NCI-H774 (cell line): ENCODE measurements around the gene SEPTIN2.
"Not testable (repeated sequence)": the region's sequence is repeated elsewhere in the genome, so short reads cannot be mapped to it uniquely, and the experiment has no call there.

Source experiments
- DNase-seq: peaks from one replicate; lab custom pipeline; 2025; lab: John Stamatoyannopoulos, UW

Gene SEPTIN2

DNA sequence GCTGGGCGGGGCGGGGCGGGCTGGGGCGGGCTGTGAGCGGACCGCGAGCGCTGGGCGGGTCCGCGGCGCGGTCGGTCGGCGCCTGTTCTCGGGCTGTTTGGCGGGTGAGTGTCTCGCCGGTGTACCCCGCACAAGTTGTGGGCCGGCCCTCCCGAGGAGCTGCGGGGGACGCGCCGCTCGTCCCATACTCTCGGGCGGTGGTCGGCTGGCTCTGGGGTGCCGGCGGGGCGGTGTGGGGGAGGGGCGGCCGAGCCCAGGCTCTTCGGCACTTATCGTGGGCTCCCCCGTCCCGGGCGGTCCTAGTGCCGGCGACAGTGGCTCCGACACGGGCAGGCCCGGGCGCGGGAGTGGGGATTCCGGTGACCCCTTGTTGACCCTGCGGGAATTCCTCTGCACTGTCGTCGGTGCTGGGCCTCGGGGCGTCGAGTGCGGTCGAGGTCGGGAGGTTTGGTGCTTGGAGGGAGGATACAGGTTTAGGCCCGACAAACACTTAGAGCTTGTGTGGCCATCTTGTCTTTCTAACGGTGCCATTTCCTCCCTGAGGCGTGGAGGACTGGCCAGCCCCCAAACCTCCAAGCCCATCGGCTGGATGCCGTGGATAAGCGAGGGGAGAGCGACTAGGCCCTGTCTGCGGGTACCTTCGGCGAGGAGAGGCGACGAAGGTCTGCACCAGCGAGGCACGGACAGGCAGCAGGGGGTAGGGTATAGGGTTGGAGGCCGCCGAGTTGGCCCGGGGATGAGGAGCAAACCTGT is at the start of gene SEPTIN2:
SEPTIN2 (plus strand) TSS at position 47 of the 753 bp plus-strand sequence. CDS start 8,308 bp downstream, outside the sequence.
- peak; percentile 63 for DNase-seq

DNA sequence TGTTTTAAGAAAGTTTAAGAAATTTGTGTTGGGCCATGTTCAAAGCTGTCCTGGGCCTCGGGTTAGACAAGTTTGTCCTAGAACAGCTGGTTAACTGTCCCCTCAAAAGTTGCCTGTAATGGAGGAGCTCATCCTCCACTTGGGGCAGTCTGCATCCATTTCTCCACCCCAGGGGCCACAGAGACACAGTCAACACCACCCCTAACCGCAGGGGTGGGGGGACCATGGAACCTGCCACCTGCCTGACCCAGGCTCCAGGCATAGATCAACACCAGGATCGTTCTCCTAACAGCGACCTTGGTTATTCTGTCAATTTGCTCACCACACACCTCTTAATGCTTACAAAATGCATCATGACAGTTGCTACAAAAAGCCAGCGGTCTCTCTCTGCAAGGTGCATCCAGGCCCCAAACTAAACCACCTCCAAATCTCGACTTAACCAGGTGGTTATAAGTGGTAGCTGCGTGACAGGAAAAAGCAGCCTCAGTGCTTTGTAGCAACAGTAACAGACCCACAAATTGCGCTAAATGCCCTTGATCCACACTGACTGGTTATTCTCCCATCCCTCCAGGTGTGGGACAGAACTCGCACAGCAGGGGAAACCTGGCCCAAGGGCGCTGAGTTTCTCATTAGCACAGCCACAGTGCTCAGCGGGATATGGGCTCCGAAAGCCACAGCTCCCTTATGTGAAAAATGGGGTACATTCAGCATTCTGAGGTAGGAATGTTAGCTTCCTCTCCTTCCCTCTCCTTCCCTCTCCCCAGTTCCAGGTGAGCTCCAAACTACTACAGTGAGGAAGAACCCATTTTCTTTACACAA is 48.3 kb upstream of the SEPTIN2 start:
- no peak for DNase-seq

DNA sequence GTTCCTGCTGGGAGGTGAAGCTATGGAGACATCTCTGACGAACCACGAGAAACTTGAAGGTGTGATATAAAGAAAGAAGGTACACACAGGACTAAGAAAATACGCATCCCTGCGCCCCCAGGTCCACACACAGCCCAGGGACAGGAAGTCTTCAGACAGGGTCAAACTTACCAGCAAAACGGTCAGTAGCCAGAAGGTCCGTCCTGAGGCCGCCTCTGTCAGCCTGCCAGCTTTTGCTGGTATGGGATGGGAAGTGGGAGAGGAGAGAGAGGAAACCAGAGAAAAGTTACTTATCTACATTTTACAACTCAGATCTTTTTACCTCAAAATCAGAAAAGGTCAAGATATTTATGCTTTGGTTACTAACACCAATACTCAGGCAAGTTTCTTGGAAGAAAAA is 47.4 kb upstream of the SEPTIN2 start:
- no peak for DNase-seq

- no peak for DNase-seq
These were observed 46.8 kb upstream of the SEPTIN2 start for GRCh38 chr2:241268716-241269445.

DNA sequence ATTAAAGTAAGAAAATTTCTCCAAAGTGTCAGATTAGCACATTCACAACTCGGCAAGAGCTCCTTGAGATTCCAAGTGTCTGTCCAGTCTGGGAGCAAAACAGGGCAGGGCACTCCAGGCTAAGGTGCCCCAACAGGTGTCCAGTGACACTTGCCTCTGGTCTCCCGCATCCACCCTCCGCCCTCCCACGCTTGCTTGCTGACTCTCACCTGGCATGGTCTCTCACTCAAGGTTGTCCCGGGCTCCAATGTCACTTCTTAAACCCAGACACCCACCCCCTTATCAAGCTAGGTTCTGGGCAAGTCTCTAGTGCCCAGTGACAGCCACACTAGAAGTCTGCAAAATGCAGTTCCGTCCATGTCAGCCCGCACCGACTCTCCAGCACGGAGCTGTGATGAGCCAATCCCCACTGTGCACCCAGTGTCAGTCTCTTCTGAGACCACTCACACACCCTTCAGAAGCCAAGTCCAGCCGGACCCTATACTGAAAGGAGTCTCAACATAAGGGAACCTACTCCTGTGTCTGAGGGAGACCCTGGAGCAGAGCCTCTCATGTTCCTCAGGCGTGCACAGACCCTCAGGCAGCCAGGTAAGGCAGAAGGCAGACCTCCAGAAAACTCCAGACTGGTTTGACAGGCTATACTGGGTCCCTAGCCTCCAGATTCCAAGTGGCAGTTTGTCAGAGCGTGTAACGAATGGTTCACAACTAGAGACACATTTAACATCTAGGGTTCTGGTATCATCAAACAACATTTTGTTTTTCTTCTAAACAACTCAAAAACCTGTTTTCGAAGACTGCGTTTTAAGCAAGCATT is 45.8 kb upstream of the SEPTIN2 start:
- no peak for DNase-seq

DNA sequence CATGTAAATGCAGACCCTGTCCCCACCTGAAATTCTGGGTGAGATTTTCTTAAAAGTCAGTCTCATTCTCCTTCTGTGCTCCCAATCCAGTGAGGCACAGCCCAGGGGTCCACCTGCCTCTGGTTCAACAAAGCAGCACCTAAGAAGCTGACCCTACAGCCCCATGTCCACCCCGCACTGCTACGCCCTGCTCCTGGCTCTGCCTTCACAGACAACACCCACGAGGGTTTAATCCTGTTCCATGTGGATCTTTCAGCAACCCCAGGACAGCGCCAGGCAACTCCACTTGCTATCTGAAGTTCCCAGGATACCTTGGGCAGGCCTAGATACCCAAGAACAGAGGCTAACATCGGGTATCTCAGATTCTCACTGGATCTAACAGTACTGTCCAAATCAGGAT is 45.2 kb upstream of the SEPTIN2 start:
- no peak for DNase-seq

DNA sequence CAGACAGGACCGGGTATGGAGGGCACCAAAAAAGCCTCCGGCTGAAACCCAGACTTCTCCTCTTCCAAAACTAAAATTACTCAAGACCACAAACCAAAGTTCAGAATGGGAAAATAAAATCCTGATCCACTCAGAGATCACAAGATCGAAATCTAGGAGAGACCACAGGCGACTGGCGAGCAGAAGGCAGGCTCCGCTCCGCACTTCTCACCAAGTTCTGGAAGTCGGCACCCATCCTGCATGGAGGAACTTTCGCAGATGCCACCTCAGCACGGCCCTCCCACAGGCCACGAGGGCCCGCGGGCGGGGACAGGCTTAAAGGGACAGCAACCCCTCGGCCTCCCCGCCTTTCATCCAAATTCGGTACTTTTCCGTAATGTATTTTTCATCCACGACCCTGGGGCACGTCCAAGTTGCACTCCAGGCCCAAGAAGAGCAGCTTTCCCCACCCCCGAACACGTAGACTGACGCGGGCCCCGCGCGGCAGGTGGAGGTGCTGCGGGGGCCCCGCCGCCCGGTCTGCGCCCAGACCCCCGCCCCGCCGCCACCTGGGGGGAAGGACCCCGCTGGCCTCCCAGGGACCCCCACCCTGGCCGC is 43.9 kb upstream of the SEPTIN2 start:
- no peak for DNase-seq

DNA sequence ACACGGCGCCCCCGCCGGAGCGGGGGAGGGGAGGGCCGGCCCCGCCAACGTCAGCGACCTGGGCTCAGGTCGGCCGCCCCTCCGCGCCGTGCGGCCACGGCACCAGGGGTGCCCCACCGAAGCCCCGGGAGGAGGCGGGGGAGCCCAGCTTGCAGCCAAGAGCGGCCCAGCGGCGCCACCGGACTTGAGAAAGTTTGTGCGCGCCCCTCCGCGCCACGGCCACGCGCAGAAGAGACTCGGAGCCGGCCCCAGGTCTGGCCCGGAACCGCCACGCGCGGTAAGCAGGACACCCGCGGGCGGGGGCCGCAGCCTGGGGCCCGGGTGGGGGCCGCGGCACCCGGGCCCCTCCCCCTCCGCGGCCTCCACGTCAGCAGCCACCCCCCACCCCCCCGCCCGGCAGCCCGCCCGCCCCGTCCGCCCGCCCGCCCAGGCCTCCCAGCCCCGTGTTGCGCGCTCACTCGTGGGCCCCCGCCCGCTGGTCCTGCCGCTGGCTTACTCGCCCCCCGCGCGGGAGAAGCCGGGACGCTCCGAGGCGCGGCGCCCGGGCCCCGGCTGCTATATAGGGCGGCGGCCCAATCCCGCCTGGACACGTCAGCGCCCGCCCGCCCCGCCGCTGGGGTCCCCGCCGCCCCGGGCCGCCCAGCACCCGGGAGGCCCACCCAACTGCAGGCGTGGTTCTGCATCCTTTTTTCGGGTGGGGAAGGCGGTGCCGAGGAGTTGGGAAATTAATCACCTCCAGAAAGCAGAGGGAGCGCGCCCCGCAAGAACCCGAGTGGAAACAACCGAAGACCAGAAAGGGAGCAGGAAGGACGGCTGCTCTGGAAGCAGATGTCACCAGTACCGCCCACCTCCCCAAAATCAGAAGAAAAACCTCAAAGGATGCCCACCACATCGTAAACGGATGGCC is 43.2 kb upstream of the SEPTIN2 start:
- peak; percentile 4 for DNase-seq

- no peak for DNase-seq
These were observed 42.3 kb upstream of the SEPTIN2 start for GRCh38 chr2:241273210-241274020.

DNA sequence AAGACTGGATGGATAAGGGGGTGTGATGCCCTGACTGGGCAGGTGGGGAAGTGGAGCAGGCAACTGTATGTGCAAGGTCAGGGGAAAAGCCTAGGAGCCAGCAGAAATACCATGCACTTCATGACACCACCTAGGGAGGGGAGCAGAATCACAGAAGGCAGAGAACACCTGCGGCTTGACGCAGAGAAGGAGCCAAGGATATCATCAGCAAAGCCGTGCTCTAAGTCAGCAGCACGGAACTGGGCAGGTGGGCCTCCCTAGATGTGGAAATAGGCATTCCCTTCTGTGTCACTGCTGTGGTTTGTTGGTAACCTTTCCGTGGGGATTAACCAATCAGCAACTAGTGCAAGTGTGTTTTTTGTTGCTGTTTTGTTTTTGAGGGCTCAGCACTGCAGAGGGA is 41.6 kb upstream of the SEPTIN2 start:
- DNase-seq = no peak

- no peak for DNase-seq
These were observed 40.2 kb upstream of the SEPTIN2 start for GRCh38 chr2:241275504-241275903.

DNA sequence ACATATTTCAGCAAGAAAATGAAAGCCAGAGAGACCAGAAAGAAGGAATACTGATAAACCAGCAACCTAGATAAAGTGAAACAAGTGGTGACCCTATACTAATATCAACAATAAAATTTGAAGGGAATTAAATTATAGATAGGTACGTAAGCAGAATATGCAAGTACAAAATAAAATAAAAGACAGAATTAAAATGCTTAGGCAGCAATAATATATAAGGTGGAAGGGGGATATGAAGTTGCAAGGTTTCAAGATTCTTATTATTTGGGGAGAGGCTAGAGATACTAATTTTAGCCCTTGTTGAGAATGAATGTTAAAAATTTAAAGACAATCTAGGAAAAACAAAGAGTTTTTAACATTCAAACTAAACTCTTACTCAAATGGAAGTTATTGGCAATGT is 39.8 kb upstream of the SEPTIN2 start:
- no peak for DNase-seq

DNA sequence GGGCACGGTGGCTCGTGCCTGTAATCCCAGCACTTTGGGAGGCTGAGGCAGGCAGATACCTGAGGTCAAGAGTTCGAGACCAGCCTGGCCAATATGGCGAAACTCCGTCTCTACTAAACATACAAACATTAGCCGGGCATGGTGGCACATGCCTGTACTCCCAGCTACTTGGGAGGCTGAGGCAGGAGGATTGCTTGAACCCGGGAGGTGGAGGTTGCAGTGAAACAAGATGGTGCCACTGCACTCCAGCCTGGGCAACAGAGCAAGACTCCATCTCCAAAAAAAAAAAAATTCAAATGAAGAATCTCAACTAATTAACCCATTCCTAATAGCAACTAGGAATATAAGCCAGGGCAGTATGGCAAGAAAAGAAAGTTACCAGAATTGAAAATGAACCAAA is 37.4 kb upstream of the SEPTIN2 start:
- DNase-seq = not testable (repeated sequence)

GRCh38 chr2:241279413-241279812 is 36.3 kb upstream of the SEPTIN2 start:
- DNase-seq = no peak

DNA sequence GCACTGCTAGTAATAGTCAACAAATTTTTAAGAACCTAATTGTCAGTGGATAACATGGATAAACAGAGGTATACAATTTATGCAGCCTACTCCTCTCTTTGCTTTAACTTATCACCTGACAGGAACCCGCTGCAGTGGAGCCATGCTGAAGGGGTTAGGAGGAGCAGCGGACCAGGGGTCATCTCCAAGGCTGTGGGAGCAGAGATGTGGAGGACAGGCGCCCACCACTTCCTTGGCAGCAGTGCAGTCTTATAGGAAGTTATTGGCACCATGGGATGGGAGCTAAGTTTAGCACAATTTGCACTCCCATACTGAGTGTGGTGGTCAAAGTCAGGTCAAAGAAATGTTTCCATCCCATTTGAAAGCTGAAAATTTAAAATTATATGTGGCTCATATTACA is 35.9 kb upstream of the SEPTIN2 start:
- no peak for DNase-seq

- no peak for DNase-seq
These were observed 35.4 kb upstream of the SEPTIN2 start for GRCh38 chr2:241280291-241280690.

DNA sequence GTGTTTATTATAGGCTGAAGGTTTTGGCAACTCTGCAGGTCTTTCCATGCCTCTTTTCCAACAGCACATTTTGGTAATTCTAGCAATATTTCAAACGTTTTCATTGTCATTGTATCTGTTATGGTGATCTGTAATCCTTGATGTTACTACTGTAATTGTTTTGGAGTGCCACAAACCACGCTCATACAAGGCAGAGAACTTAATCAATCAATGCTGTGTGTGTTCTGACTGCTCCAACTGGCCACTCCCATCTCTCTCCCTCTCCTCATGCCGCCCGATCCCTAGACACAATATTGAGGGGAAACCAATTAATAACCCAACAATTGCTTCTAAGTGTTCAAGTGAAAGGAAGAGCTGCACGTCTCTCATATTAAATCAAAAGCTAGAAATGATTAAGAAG is 33.2 kb upstream of the SEPTIN2 start:
- no peak for DNase-seq

- no peak for DNase-seq
These were observed 30.1 kb upstream of the SEPTIN2 start for GRCh38 chr2:241285596-241285995.

- DNase-seq = no peak
These were observed 29.2 kb upstream of the SEPTIN2 start for GRCh38 chr2:241286348-241287090.
